ENCODE data around the gene PCDHGA5.
"Not testable (repeated sequence)": the region's sequence is repeated elsewhere in the genome, so short reads cannot be mapped to it uniquely, and the experiment has no call there.

The PCDHGA5 gene

DNA sequence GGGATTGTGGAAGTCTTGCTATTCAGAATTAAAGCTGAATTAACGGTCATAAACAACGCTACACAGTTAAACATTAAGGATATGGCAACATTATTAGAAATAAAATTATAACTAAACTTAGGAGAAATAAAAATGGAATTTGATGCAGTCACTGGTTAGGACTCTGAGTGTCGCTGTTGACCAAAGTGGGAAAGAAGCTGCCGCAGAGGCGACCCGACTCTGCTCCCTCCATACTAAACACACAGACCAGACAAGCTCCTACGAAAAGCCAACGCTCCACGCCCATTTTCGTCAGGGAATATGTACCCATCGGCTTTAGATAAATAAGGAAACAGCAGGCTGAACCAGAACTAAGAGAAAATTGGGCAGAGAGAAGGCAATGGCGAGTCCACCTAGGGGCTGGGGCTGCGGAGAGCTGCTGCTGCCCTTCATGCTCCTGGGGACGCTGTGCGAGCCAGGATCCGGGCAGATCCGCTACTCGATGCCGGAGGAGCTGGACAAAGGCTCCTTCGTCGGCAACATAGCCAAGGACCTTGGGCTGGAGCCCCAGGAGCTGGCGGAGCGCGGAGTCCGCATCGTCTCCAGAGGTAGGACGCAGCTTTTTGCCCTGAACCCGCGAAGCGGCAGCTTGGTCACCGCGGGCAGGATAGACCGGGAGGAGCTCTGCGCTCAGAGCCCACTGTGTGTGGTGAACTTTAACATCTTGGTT, at the start of gene PCDHGA5:
Gene PCDHGA5 (plus strand): TSS at position 211 of the 709 bp plus-strand sequence. CDS start 169 bp downstream, at position 380.
- DNase-seq (ENCODE audit: low read depth in 1 of 2, low spot score in 1 of 2), result no peak

DNA sequence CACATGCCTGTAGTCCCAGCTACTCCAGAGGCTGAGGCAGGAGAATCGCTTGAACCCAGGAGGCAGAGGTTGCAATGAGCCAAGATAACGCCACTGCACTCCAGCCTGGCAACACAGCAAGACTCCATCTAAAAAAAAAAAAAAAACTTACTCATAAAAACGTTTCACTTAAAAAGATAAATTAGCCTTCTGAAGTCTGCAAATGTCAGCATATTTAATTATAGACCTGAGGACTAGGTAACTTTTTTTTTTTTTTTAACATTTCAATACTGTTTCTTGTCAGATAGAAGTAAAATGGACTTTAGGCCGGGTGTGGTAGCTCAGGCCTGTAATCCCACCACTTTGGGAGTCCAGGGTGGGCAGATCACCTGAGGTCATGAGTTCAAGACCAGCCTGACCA, 47.0 kb upstream of the PCDHGA5 start:
- not testable (repeated sequence) for DNase-seq (ENCODE audit: low read depth in 1 of 2, low spot score in 1 of 2)

- DNase-seq (ENCODE audit: low read depth in 1 of 2, low spot score in 1 of 2), result no peak
Observed at GRCh38 chr5:141319202-141319601, 44.8 kb upstream of the PCDHGA5 start.

DNA sequence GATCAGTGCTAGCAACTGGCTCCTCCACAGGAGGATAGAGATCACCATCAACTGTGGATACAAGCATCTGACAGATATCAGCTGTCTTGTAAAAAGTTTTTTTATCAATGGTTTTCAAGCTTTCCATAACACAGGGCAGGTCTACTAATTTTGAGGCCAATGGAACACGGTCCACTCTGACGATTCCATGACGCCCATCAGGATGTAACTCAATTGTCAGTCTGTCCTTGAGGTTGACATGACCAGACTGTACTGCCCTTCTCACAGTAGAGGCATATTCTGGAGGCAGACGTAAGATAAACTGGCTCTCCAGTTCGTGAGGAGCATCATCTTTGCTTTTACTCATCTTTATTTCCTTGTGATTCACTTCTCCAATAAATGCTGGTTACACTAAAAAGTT, 44.3 kb upstream of the PCDHGA5 start:
- DNase-seq (ENCODE audit: low read depth in 1 of 2, low spot score in 1 of 2), result no peak

DNA sequence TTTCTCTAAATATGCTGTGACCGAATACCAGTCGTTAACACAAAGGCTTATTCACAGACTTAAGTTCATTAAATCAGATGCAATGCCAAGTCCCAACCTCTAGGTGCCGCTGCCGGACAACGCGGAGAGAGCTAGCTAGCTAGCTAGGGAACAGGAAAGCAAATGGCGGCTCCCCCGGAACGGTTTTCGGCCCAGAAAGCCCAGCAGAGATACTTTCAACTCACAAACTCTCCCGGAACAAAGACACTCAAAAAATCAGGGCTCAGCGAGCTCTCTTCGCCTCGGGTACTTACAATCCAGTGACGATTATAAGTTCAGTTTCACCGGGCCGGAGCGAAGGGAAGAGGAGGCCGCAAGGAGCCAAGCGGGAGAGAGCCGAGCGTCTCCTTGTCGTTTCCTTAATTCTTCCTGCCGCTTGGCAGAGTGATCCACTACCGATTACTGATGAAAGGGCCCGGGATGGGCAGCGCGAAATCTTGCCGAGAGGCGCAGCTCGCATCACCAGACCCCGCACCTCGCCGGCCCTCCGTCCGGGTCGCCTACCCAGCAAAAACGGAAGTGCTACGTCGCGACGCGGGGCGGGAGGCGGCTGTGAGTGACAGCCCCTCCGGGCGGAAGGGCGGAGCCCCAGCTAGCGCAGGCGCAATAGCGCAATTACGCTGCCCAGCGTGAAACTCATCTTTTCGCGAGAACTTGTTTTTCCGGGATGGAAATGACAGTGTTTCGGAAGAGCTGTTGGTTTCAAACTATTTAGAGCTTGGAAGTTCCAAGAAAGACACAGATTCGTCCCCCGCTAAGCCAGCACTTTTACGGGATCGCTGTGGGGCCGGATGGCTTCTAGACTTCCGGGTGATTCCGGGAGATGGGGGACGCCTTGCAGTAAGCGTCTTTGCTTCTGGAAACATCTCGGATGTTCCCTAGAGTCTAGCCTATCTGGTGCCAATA, 43.5 kb upstream of the PCDHGA5 start, which contains the start of gene TAF7:
Gene TAF7 (minus strand): TSS at position 560 of the 945 bp plus-strand sequence. CDS start 740 bp downstream, outside the sequence.
- peak; percentile 85 to 87 for DNase-seq (ENCODE audit: low read depth in 1 of 2, low spot score in 1 of 2)

DNA sequence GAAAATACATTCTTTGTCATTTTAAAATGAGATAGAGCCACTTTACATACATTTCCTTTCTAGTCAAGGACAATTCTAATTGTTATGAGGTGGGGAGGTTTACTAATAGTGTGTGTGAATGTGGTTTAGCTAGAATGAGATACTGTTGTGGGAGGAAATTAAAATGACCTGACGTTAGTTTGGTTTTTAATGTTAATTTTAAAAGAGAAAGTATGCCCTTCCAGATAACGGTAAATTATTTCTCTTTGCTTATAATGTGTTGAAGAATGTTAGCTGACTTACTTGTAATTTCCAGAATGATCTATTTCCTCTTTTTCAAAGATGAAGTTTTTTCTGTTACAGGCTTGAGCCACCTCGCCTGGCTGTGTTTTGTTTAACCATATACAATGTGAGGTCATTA, 41.7 kb upstream of the PCDHGA5 start:
- DNase-seq (ENCODE audit: low read depth in 1 of 2, low spot score in 1 of 2), result no peak

DNA sequence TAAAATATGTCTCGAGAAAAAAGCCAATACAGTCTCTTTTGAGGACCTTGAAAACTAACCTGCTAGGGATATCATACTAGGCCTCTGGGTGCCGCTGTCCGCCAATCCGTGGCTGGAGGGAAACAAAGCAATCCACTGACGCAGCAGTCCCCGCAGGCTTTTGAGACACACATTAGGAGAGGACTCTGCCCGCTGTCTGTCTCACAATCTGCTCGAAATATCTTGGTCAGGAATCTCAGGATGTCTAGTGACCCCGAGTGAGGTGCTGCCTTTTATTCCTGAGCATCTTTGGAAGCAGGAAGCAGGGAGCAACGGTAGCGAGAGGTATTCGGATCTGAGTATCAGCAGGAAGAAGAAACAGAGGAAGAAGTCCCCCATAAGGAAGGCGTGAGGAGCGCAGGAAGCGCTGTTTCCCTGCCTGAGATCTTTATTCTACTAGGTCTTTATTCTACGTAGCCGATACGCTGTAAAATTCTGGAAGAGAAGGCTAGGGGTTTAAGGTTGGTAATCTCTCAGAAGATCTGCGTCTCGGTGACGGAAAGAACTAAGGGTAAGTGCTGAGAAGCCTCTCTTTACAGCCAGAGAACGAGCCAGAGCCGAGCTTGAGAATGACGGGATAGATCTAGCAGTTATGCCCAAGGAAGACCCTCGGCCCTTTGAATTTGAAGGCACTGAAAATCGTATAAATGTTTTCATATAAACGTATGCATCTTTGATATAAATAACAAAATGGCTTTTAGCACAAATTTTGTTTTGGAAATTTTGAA, 37.7 kb upstream of the PCDHGA5 start:
- peak; percentile 33 to 45 for DNase-seq (ENCODE audit: low read depth in 1 of 2, low spot score in 1 of 2)

DNA sequence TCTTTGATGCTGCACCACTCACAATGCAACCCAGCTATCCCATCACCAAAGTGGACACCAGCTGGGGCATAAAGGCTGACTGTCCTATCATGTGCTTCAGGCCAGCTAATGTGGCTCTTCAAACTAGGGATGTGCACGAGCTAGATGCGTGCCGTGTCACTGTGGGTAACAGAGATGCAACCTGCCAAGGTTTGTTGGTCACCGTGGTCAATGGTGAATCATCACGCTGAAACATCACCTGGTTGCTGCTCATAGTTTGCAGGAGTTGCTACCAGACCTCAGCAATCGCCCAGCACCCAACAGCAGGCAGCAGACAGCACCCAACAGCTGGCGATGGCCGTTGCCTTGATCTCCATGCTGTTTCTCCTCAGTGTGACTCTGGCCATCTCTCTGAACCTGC, 35.7 kb upstream of the PCDHGA5 start:
- DNase-seq (ENCODE audit: low read depth in 1 of 2, low spot score in 1 of 2), result no peak

GRCh38 chr5:141330299-141331080, 33.5 kb upstream of the PCDHGA5 start, which contains the start of gene PCDHGA1:
Gene PCDHGA1 (plus strand): TSS chr5:141330514.
- DNase-seq (ENCODE audit: low read depth in 1 of 2, low spot score in 1 of 2), result no peak

- DNase-seq (ENCODE audit: low read depth in 1 of 2, low spot score in 1 of 2), result not testable (repeated sequence)
Observed at GRCh38 chr5:141332571-141332970, 31.4 kb upstream of the PCDHGA5 start.

GRCh38 chr5:141338538-141339306, 25.2 kb upstream of the PCDHGA5 start, which contains the start of gene PCDHGA2:
Gene PCDHGA2 (plus strand): TSS chr5:141338760.
- DNase-seq (ENCODE audit: low read depth in 1 of 2, low spot score in 1 of 2), result no peak

- DNase-seq (ENCODE audit: low read depth in 1 of 2, low spot score in 1 of 2), result not testable (repeated sequence)
Observed at GRCh38 chr5:141340781-141341354, 23.1 kb upstream of the PCDHGA5 start.

DNA sequence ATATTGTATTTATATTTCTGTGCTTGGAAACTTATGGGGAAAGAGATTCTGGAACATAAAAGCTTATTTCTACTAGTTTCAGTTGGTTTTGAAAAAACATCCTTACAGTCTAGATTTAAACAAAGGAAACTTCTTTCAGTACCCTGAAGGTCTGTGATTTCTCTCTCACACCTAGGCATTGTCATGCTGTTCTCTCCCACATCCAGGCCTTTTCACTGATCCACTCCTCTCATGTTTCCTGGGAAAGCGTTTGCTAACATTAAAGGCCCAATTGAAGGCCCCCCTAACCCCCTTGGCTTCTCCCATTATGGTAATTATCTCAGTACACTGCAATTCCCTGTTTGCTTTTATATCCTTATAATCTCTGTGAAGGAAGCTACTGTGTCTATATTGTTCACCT, 21.2 kb upstream of the PCDHGA5 start:
- DNase-seq (ENCODE audit: low read depth in 1 of 2, low spot score in 1 of 2), result no peak

DNA sequence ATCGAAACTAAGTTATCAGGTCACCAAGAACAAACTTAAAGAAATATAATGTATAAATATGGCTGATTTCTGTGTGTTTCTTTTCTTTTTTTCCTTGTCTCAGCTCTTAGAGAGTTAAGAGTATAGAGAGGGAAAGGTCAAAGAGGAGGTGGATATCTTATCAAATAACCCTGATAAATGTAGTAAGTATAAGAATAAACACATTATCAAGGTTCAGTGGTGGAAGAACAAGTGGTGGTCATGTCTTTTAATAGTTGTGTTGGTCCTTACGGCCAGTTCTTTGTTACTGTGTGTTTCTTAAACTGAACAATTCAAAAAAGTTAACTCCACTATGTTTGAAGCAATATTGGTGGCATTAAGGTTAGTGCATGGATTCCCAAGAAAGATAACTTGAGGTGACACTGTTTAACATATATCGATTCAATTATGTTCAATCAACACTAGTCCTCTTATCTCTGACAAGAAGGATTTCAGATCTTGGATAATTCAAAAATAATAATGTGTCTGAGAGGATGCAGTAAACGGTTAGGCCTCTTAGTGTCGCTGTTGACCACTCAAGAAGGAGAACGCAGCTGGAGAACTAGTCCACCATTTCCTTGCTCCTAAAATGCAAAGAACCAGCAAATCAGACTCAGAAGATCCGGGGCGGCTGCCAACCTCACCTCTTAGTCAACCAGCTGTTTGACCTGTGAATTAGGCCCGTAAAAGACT, 20.6 kb upstream of the PCDHGA5 start, which contains the start of gene PCDHGA3:
Gene PCDHGA3 (plus strand): TSS at position 588 of the 711 bp plus-strand sequence. CDS start 205 bp downstream, outside the sequence.
- DNase-seq (ENCODE audit: low read depth in 1 of 2, low spot score in 1 of 2), result no peak

DNA sequence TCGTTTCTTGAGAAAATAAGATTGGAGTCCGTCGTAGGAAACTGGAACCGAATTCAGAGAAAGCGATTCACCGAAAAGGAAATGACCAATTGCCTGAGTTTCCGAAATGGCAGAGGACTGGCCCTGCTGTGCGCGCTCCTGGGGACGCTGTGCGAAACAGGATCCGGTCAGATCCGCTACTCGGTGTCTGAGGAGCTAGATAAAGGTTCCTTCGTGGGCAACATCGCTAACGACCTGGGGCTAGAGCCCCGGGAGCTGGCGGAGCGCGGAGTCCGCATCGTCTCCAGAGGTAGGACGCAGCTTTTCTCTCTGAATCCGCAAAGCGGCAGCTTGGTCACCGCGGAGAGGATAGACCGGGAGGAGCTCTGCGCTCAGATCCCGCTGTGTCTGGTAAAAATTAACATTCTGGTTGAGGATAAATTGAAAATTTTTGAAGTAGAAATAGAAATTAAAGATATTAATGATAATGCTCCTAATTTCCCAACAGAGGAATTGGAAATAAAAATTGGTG, 20.0 kb upstream of the PCDHGA5 start:
- DNase-seq (ENCODE audit: low read depth in 1 of 2, low spot score in 1 of 2), result no peak

DNA sequence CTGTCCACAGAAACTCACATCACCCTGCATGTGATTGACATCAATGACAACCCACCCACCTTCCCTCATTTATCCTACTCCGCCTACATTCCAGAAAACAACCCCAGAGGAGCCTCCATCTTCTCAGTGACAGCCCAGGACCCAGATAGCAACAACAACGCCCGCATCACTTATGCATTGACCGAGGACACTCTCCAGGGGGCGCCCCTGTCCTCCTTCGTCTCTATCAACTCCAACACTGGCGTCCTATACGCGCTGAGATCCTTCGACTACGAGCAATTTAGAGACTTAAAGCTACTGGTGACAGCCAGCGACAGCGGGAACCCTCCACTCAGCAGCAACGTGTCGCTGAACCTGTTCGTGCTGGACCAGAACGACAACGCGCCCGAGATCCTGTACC, 18.6 kb upstream of the PCDHGA5 start:
- DNase-seq (ENCODE audit: low read depth in 1 of 2, low spot score in 1 of 2), result no peak

DNA sequence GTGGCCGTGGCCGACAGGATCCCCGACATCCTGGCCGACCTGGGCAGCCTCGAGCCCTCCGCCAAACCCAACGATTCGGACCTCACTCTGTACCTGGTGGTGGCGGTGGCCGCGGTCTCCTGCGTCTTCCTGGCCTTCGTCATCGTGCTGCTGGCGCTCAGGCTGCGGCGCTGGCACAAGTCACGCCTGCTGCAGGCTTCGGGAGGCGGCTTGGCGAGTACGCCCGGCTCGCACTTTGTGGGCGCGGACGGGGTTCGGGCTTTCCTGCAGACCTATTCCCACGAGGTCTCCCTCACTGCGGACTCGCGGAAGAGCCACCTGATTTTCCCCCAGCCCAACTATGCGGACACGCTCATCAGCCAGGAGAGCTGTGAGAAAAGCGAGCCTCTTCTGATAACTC, 17.9 kb upstream of the PCDHGA5 start:
- not testable (repeated sequence) for DNase-seq (ENCODE audit: low read depth in 1 of 2, low spot score in 1 of 2)

Data from activated T-helper 1 cell treated with anti-CD3 and anti-CD28 coated beads, Interleukin-2, amount 50 U/mL, for 16 hours (primary cell).